CD14-positive monocyte (primary cell): Measurements from ENCODE around the gene ZNF467. TPM values are rescaled to one million over a fixed set of nuclear protein-coding genes. Genes with fewer than 3 reads are reported as not detected.

Experiments
- DNase-seq, 3 donors: peaks; one replicate each; pipeline ENCODE4 v3.0.0-alpha.2; 2011 to 2022
- H2AFZ ChIP-seq: 2 replicates; pipeline ENCODE4 v1.6.0; 2012; ENCODE audit warnings: mild to moderate bottlenecking, low read depth, low read length, inconsistent platforms; ENCODE audit not compliant: insufficient read depth, poor library complexity, severe bottlenecking
- H3K27ac ChIP-seq, 2 donors: 1 replicate in 1 of 2; 2 replicates in 1 of 2; pipeline ENCODE4 v1.5.1; 2012 to 2013; ENCODE audit warnings: low read length in 2 of 2, control low read depth in 1 of 2, inconsistent platforms in 1 of 2, low read depth in 1 of 2, mild to moderate bottlenecking in 1 of 2
- H3K27me3 ChIP-seq, 2 donors: one replicate each; pipeline versions ENCODE4 v1.6.0 to v1.6.1; 2011 to 2013; ENCODE audit warnings: low read length in 2 of 2; ENCODE audit not compliant: control insufficient read depth in 2 of 2, insufficient read depth in 2 of 2
- H3K36me3 ChIP-seq, 2 donors: replicated peaks in 1 of 2; 1 replicate in 1 of 2; 2 replicates in 1 of 2; pipeline versions ENCODE4 v1.5.1 to v1.6.1; 2012 to 2013; ENCODE audit warnings: low read length in 2 of 2, control low read depth in 1 of 2, inconsistent platforms in 1 of 2, mild to moderate bottlenecking in 1 of 2; ENCODE audit not compliant: insufficient read depth in 2 of 2, control insufficient read depth in 1 of 2
- H3K4me1 ChIP-seq, 2 donors: 1 replicate in 1 of 2; 2 replicates in 1 of 2; pipeline versions ENCODE4 v1.5.1 to v1.6.1; 2012 to 2013; ENCODE audit warnings: low read length in 2 of 2, control low read depth in 1 of 2, inconsistent platforms in 1 of 2, mild to moderate bottlenecking in 1 of 2, moderate library complexity in 1 of 2; ENCODE audit not compliant: insufficient read depth in 2 of 2, control insufficient read depth in 1 of 2
- H3K4me2 ChIP-seq: replicated peaks from 2 replicates; pipeline ENCODE3; 2012; ENCODE audit warnings: low read length, moderate library complexity, mild to moderate bottlenecking; ENCODE audit not compliant: poor library complexity, severe bottlenecking; ENCODE audit errors: extremely low read depth
- H3K4me3 ChIP-seq, 3 experiments: fragments of 200-600 bp in 1 of 3; sonication (generic) in 1 of 3; replicated peaks in 1 of 3; 1 replicate in 2 of 3; 2 replicates in 1 of 3; pipeline ENCODE4 v1.5.1; 2011 to 2013; ENCODE audit warnings: low read length in 3 of 3, mild to moderate bottlenecking in 3 of 3, control low read depth in 2 of 3, low read depth in 2 of 3, inconsistent platforms in 1 of 3, moderate library complexity in 1 of 3
- H3K79me2 ChIP-seq: 2 replicates; pipeline ENCODE4 v1.6.0; 2012; ENCODE audit warnings: mild to moderate bottlenecking, control low read depth, inconsistent platforms, low read length, moderate library complexity; ENCODE audit not compliant: insufficient read depth
- H3K9ac ChIP-seq: 2 replicates; pipeline ENCODE4 v1.6.0; 2017; ENCODE audit warnings: low read length, mild to moderate bottlenecking; ENCODE audit not compliant: insufficient read depth, poor library complexity, severe bottlenecking
- H3K9me3 ChIP-seq, 2 donors: replicated peaks in 1 of 2; 1 replicate in 1 of 2; 2 replicates in 1 of 2; pipeline versions ENCODE4 v1.5.1 to v1.6.1; 2012 to 2013; ENCODE audit warnings: low read length in 2 of 2, control low read depth in 1 of 2; ENCODE audit not compliant: control insufficient read depth in 1 of 2, insufficient read depth in 1 of 2
- H4K20me1 ChIP-seq: 2 replicates; pipeline ENCODE4 v1.6.0; 2012; ENCODE audit warnings: mild to moderate bottlenecking, low read length, control low read depth, moderate library complexity; ENCODE audit not compliant: insufficient read depth
- H3K27ac Mint-ChIP-seq, 7 donors: one replicate each; pipeline ENCODE4 v1.8.0; 2020; ENCODE audit warnings: mild to moderate bottlenecking in 7 of 7, mixed read lengths in 7 of 7, moderate library complexity in 6 of 7, inconsistent platforms in 2 of 7
- H3K27me3 Mint-ChIP-seq, 3 donors: one replicate each; pipeline ENCODE4 v1.8.0; 2021 to 2022; ENCODE audit warnings: low read depth in 3 of 3, mild to moderate bottlenecking in 3 of 3, mixed read lengths in 3 of 3, moderate library complexity in 3 of 3, inconsistent platforms in 1 of 3
- H3K36me3 Mint-ChIP-seq, 2 donors: one replicate each; pipeline ENCODE4 v1.8.0; 2020; ENCODE audit warnings: mixed read lengths in 2 of 2, inconsistent platforms in 1 of 2, mild to moderate bottlenecking in 1 of 2
- H3K4me1 Mint-ChIP-seq: one replicate; pipeline ENCODE4 v1.8.0; 2020; ENCODE audit warnings: mild to moderate bottlenecking, mixed read lengths
- H3K4me3 Mint-ChIP-seq, 2 donors: one replicate each; pipeline ENCODE4 v1.8.0; 2020; ENCODE audit warnings: mild to moderate bottlenecking in 2 of 2, mixed read lengths in 2 of 2, moderate library complexity in 1 of 2
- H3K9me3 Mint-ChIP-seq, 7 donors: one replicate each; pipeline ENCODE4 v1.8.0; 2020 to 2022; ENCODE audit warnings: mixed read lengths in 7 of 7, mild to moderate bottlenecking in 6 of 7, moderate library complexity in 6 of 7, inconsistent platforms in 2 of 7
- CTCF ChIP-seq: fragments of 200-600 bp; IDR thresholded peaks from one replicate; pipeline ENCODE4 v1.8.0; 2022; ENCODE audit warnings: antibody characterized with exemption, mild to moderate bottlenecking
- WGBS: methylation state at CpG from one replicate; pipeline ENCODE4 v1.1.5; 2013; ENCODE audit warnings: missing lambda C conversion rate; ENCODE audit not compliant: insufficient coverage; 5-methylcytosine and 5-hydroxymethylcytosine counted together
- intact Hi-C, 2 donors: fragments of 100-400 bp; cut with micrococcal nuclease; formaldehyde crosslinking; loops; one replicate each; pipeline versions ENCODE4 v1.15.0 to v1.15.1; 2023
- polyA plus RNA-seq, 3 donors: library from polyadenylated mRNA; depleted of rRNA in 1 of 3; unstranded in 2 of 3; stranded (reverse) in 1 of 3; fragments of 300-500 nt in 2 of 3; fragments of >200 nt in 1 of 3; fragmentation: Illumina TruSeq in 2 of 3; gene quantifications; 1 replicate in 2 of 3; 2 replicates in 1 of 3; pipeline ENCODE4 v1.2.3, GENCODE V29; 2012 to 2021

The ZNF467 gene
- polyA plus RNA-seq, 3 donors, result 43.4 to 100 (median 52.8) TPM

GRCh38 chr7:149785402-149785801 is 12.0 kb upstream of the ZNF467 start:
- peaks cover 0 to 29% of the 10 kb centered on the region in 2 donors for H3K27me3 ChIP-seq
- Mint-ChIP-seq H3K4me1 (peaks cover 11% of the 10 kb centered on the region), H3K9me3 (peaks cover 0 to 1% (median 0%) of the 10 kb centered on the region in 7 donors)

DNA sequence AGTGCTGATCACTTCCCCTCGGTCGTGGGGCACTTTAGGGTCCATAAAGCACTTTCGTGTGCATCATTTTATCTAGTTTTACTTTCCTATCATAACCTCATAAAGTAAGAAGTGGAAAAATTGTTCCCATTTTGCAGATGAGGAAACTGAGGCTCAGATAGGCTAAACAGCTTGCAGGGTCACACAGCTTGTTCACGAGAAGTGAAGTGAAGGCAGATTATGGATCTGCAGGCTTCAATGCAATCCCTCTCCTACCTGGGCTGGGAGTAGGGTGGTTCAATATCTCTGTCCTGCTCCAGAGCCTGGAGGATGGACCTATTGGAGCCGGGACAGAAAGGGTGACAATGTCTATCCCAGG is 10.8 kb upstream of the ZNF467 start:
- Histone ChIP-seq H4K20me1 (no peaks in the 10 kb centered on the region), H3K36me3 (no peaks in the 10 kb centered on the region), H2AFZ (no peak overlapping the region), H3K27ac (no peak overlapping the region), H3K27me3 (peaks cover 0 to 21% of the 10 kb centered on the region in 2 donors), H3K4me2 (no peak overlapping the region), H3K9me3 (no peaks in the 10 kb centered on the region), H3K4me3 (no peak overlapping the region), H3K4me1 (peaks cover 9 to 10% of the 10 kb centered on the region in 2 donors), H3K9ac (no peak overlapping the region), H3K79me2 (no peaks in the 10 kb centered on the region)
- DNase-seq, result no peak
- no peak for TF ChIP-seq CTCF
- Mint-ChIP-seq H3K4me1 (peaks cover 6% of the 10 kb centered on the region), H3K27ac (no peak overlapping the region), H3K9me3 (peaks cover 0 to 1% (median 0%) of the 10 kb centered on the region in 7 donors), H3K4me3 (no peak overlapping the region), H3K36me3 (no peaks in the 10 kb centered on the region), H3K27me3 (peaks cover 14 to 21% (median 21%) of the 10 kb centered on the region in 3 donors)
- WGBS, result 100% methylated on average over 1 of the region's 5 CpGs
- intact Hi-C loops, result no loop called here

More at GRCh38 chr7:149785402-149785801, 12.0 kb upstream of the ZNF467 start:
- no peak overlapping the region for H3K27ac ChIP-seq
- H3K4me3 Mint-ChIP-seq, result no peak overlapping the region
- no peak overlapping the region for H3K4me2 ChIP-seq
- intact Hi-C loops, result no loop called here
- H3K9ac ChIP-seq, result no peak overlapping the region
- H3K79me2 ChIP-seq, result no peaks in the 10 kb centered on the region
- H3K4me1 ChIP-seq, result peaks cover 12 to 17% of the 10 kb centered on the region in 2 donors
- no peak overlapping the region for H3K27ac Mint-ChIP-seq
- peaks cover 22 to 31% (median 31%) of the 10 kb centered on the region in 3 donors for H3K27me3 Mint-ChIP-seq
- no peak overlapping the region for H3K4me3 ChIP-seq
- no peaks in the 10 kb centered on the region for H3K36me3 ChIP-seq
- no peaks in the 10 kb centered on the region for H4K20me1 ChIP-seq
- no peak for DNase-seq
- 97% methylated on average over 15 of the region's 15 CpGs for WGBS
- H3K9me3 ChIP-seq, result no peaks in the 10 kb centered on the region
- no peak for TF ChIP-seq CTCF
- no peaks in the 10 kb centered on the region for H3K36me3 Mint-ChIP-seq
- no peak overlapping the region for H2AFZ ChIP-seq
